OCI-LY3 (cell line): ENCODE data around the gene GOLPH3.

Experiments used
- EZH2phosphoT487 ChIP-seq: fragments of 200-600 bp; shearing (Covaris generic); IDR thresholded peaks from 2 replicates; pipeline ENCODE4 v1.6.1; 2018; ENCODE audit warnings: antibody characterized with exemption, mixed run types, low read depth
- TF ChIP-seq, protein P1 (sequence below): fragments of 200-600, 300-600 bp; sonication (generic); IDR thresholded peaks from 2 replicates; pipeline ENCODE4 v1.5.1; 2014; ENCODE audit warnings: antibody characterized with exemption, low read length, low read depth

GRCh38 chr5:32202394-32202793 is 28.3 kb upstream of the GOLPH3 start:
- TF ChIP-seq, protein P1, sequence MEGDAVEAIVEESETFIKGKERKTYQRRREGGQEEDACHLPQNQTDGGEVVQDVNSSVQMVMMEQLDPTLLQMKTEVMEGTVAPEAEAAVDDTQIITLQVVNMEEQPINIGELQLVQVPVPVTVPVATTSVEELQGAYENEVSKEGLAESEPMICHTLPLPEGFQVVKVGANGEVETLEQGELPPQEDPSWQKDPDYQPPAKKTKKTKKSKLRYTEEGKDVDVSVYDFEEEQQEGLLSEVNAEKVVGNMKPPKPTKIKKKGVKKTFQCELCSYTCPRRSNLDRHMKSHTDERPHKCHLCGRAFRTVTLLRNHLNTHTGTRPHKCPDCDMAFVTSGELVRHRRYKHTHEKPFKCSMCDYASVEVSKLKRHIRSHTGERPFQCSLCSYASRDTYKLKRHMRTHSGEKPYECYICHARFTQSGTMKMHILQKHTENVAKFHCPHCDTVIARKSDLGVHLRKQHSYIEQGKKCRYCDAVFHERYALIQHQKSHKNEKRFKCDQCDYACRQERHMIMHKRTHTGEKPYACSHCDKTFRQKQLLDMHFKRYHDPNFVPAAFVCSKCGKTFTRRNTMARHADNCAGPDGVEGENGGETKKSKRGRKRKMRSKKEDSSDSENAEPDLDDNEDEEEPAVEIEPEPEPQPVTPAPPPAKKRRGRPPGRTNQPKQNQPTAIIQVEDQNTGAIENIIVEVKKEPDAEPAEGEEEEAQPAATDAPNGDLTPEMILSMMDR = no peak
- no peak for TF ChIP-seq EZH2phosphoT487
